Measurements from ENCODE around the gene PPP4R3A.
"Not testable (repeated sequence)": the region's sequence is repeated elsewhere in the genome, so short reads cannot be mapped to it uniquely, and the experiment has no call there.

PPP4R3A gene

GRCh38 chr14:91510171-91511042, at the start of gene PPP4R3A:
Gene PPP4R3A (minus strand): TSS chr14:91510310. CDS start chr14:91509647, 663 bp downstream.
- Histone ChIP-seq H3K4me1 (ENCODE audit: control insufficient read depth, insufficient read depth, low read length) (peaks cover 2% of the 10 kb centered on the region), H3K9ac (ENCODE audit: low read depth, low read length) (peak within 1 kb of the TSS; percentile 97), H3K9me3 (ENCODE audit: control insufficient read depth, insufficient read depth, low read length) (no peaks in the 10 kb centered on the region), H3K36me3 (ENCODE audit: control insufficient read depth, insufficient read depth, low read length) (no peaks in the 10 kb centered on the region), H3K27me3 (ENCODE audit: control insufficient read depth, insufficient read depth, low read length) (no peaks in the 10 kb centered on the region), H3K4me3 (ENCODE audit: low read depth, low read length) (peak within 1 kb of the TSS; percentile 97)

- H3K9ac ChIP-seq (ENCODE audit: low read depth, low read length), result no peak overlapping the region
- H3K4me3 ChIP-seq (ENCODE audit: low read depth, low read length), result no peak overlapping the region
- H3K36me3 ChIP-seq (ENCODE audit: control insufficient read depth, insufficient read depth, low read length), result no peaks in the 10 kb centered on the region
- H3K4me1 ChIP-seq (ENCODE audit: control insufficient read depth, insufficient read depth, low read length), result no peaks in the 10 kb centered on the region
- no peaks in the 10 kb centered on the region for H3K9me3 ChIP-seq (ENCODE audit: control insufficient read depth, insufficient read depth, low read length)
- no peaks in the 10 kb centered on the region for H3K27me3 ChIP-seq (ENCODE audit: control insufficient read depth, insufficient read depth, low read length)
Observed at GRCh38 chr14:91555531-91555930, 45.4 kb upstream of the PPP4R3A start.

- Histone ChIP-seq H3K9me3 (ENCODE audit: control insufficient read depth, insufficient read depth, low read length) (no peaks in the 10 kb centered on the region), H3K4me3 (ENCODE audit: low read depth, low read length) (no peak overlapping the region), H3K4me1 (ENCODE audit: control insufficient read depth, insufficient read depth, low read length) (no peaks in the 10 kb centered on the region), H3K27me3 (ENCODE audit: control insufficient read depth, insufficient read depth, low read length) (no peaks in the 10 kb centered on the region), H3K9ac (ENCODE audit: low read depth, low read length) (no peak overlapping the region), H3K36me3 (ENCODE audit: control insufficient read depth, insufficient read depth, low read length) (no peaks in the 10 kb centered on the region)
Observed at GRCh38 chr14:91554535-91555332, 44.6 kb upstream of the PPP4R3A start.

- Histone ChIP-seq H3K4me3 (ENCODE audit: low read depth, low read length) (no peak overlapping the region), H3K36me3 (ENCODE audit: control insufficient read depth, insufficient read depth, low read length) (no peaks in the 10 kb centered on the region), H3K9me3 (ENCODE audit: control insufficient read depth, insufficient read depth, low read length) (no peaks in the 10 kb centered on the region), H3K9ac (ENCODE audit: low read depth, low read length) (no peak overlapping the region), H3K4me1 (ENCODE audit: control insufficient read depth, insufficient read depth, low read length) (no peaks in the 10 kb centered on the region), H3K27me3 (ENCODE audit: control insufficient read depth, insufficient read depth, low read length) (no peaks in the 10 kb centered on the region)
Observed at GRCh38 chr14:91548108-91548507, 38.0 kb upstream of the PPP4R3A start.

GRCh38 chr14:91545946-91546716, 36.0 kb upstream of the PPP4R3A start:
- H3K9me3 ChIP-seq (ENCODE audit: control insufficient read depth, insufficient read depth, low read length), result no peaks in the 10 kb centered on the region
- no peak overlapping the region for H3K4me3 ChIP-seq (ENCODE audit: low read depth, low read length)
- no peaks in the 10 kb centered on the region for H3K27me3 ChIP-seq (ENCODE audit: control insufficient read depth, insufficient read depth, low read length)
- no peaks in the 10 kb centered on the region for H3K4me1 ChIP-seq (ENCODE audit: control insufficient read depth, insufficient read depth, low read length)
- no peak overlapping the region for H3K9ac ChIP-seq (ENCODE audit: low read depth, low read length)
- H3K36me3 ChIP-seq (ENCODE audit: control insufficient read depth, insufficient read depth, low read length), result no peaks in the 10 kb centered on the region

GRCh38 chr14:91545204-91545603, 35.1 kb upstream of the PPP4R3A start:
- no peak overlapping the region for H3K9ac ChIP-seq (ENCODE audit: low read depth, low read length)
- H3K36me3 ChIP-seq (ENCODE audit: control insufficient read depth, insufficient read depth, low read length), result no peaks in the 10 kb centered on the region
- H3K9me3 ChIP-seq (ENCODE audit: control insufficient read depth, insufficient read depth, low read length), result no peaks in the 10 kb centered on the region

GRCh38 chr14:91536327-91536726, 26.2 kb upstream of the PPP4R3A start:
- no peak overlapping the region for H3K9ac ChIP-seq (ENCODE audit: low read depth, low read length)
- H3K36me3 ChIP-seq (ENCODE audit: control insufficient read depth, insufficient read depth, low read length), result no peaks in the 10 kb centered on the region
- no peaks in the 10 kb centered on the region for H3K9me3 ChIP-seq (ENCODE audit: control insufficient read depth, insufficient read depth, low read length)
- no peak overlapping the region for H3K4me3 ChIP-seq (ENCODE audit: low read depth, low read length)
- no peaks in the 10 kb centered on the region for H3K27me3 ChIP-seq (ENCODE audit: control insufficient read depth, insufficient read depth, low read length)
- no peaks in the 10 kb centered on the region for H3K4me1 ChIP-seq (ENCODE audit: control insufficient read depth, insufficient read depth, low read length)

More at GRCh38 chr14:91545204-91545603, 35.1 kb upstream of the PPP4R3A start:
- no peaks in the 10 kb centered on the region for H3K4me1 ChIP-seq (ENCODE audit: control insufficient read depth, insufficient read depth, low read length)
- no peak overlapping the region for H3K4me3 ChIP-seq (ENCODE audit: low read depth, low read length)
- H3K27me3 ChIP-seq (ENCODE audit: control insufficient read depth, insufficient read depth, low read length), result no peaks in the 10 kb centered on the region

- not testable (repeated sequence) for H3K4me3 ChIP-seq (ENCODE audit: low read depth, low read length); H3K4me1 ChIP-seq (ENCODE audit: control insufficient read depth, insufficient read depth, low read length); H3K9me3 ChIP-seq (ENCODE audit: control insufficient read depth, insufficient read depth, low read length); H3K9ac ChIP-seq (ENCODE audit: low read depth, low read length); H3K27me3 ChIP-seq (ENCODE audit: control insufficient read depth, insufficient read depth, low read length); H3K36me3 ChIP-seq (ENCODE audit: control insufficient read depth, insufficient read depth, low read length)
Observed at GRCh38 chr14:91534059-91534458, 23.9 kb upstream of the PPP4R3A start.

GRCh38 chr14:91533623-91534022, 23.5 kb upstream of the PPP4R3A start:
- Histone ChIP-seq H3K36me3 (ENCODE audit: control insufficient read depth, insufficient read depth, low read length) (no peaks in the 10 kb centered on the region), H3K9me3 (ENCODE audit: control insufficient read depth, insufficient read depth, low read length) (no peaks in the 10 kb centered on the region), H3K4me1 (ENCODE audit: control insufficient read depth, insufficient read depth, low read length) (no peaks in the 10 kb centered on the region)

GRCh38 chr14:91523972-91524371, 13.9 kb upstream of the PPP4R3A start:
- H3K4me1 ChIP-seq (ENCODE audit: control insufficient read depth, insufficient read depth, low read length), result no peaks in the 10 kb centered on the region
- no peak overlapping the region for H3K9ac ChIP-seq (ENCODE audit: low read depth, low read length)
- no peaks in the 10 kb centered on the region for H3K9me3 ChIP-seq (ENCODE audit: control insufficient read depth, insufficient read depth, low read length)
- no peaks in the 10 kb centered on the region for H3K36me3 ChIP-seq (ENCODE audit: control insufficient read depth, insufficient read depth, low read length)
- no peak overlapping the region for H3K4me3 ChIP-seq (ENCODE audit: low read depth, low read length)
- no peaks in the 10 kb centered on the region for H3K27me3 ChIP-seq (ENCODE audit: control insufficient read depth, insufficient read depth, low read length)

More at GRCh38 chr14:91533623-91534022, 23.5 kb upstream of the PPP4R3A start:
- Histone ChIP-seq H3K27me3 (ENCODE audit: control insufficient read depth, insufficient read depth, low read length) (no peaks in the 10 kb centered on the region), H3K4me3 (ENCODE audit: low read depth, low read length) (no peak overlapping the region), H3K9ac (ENCODE audit: low read depth, low read length) (no peak overlapping the region)

- no peaks in the 10 kb centered on the region for H3K27me3 ChIP-seq (ENCODE audit: control insufficient read depth, insufficient read depth, low read length)
- no peaks in the 10 kb centered on the region for H3K4me1 ChIP-seq (ENCODE audit: control insufficient read depth, insufficient read depth, low read length)
- no peak overlapping the region for H3K4me3 ChIP-seq (ENCODE audit: low read depth, low read length)
- H3K9ac ChIP-seq (ENCODE audit: low read depth, low read length), result no peak overlapping the region
- H3K9me3 ChIP-seq (ENCODE audit: control insufficient read depth, insufficient read depth, low read length), result no peaks in the 10 kb centered on the region
- H3K36me3 ChIP-seq (ENCODE audit: control insufficient read depth, insufficient read depth, low read length), result no peaks in the 10 kb centered on the region
Observed at GRCh38 chr14:91521061-91521640, 11.0 kb upstream of the PPP4R3A start.

Data from iPS-15b (cell line).